Astrocyte (in vitro differentiated cells and primary cell): ENCODE data around the gene SPOCK2. TPM values are rescaled to one million over a fixed set of nuclear protein-coding genes. Genes with fewer than 3 reads are reported as not detected.

Experiments used
- DNase-seq: peaks from one replicate; pipeline ENCODE4 v3.0.0-alpha.2; 2010; ENCODE audit warnings: low read depth
- FAIRE-seq: peaks from 2 replicates; lab custom pipeline; 2011; peaks lifted over from hg19 to GRCh38; lab: Jason Lieb, UNC
- H2AFZ ChIP-seq: 2 replicates; pipeline ENCODE4 v1.6.0; 2012; ENCODE audit warnings: low read depth, low read length, inconsistent platforms
- H3K27ac ChIP-seq: 2 replicates; pipeline ENCODE4 v1.5.1; 2011; ENCODE audit warnings: low read depth, low read length, inconsistent platforms
- H3K27me3 ChIP-seq: 2 replicates; pipeline ENCODE4 v1.6.0; 2011; ENCODE audit warnings: low read length, inconsistent platforms; ENCODE audit not compliant: insufficient read depth
- H3K36me3 ChIP-seq: 2 replicates; pipeline ENCODE4 v1.5.1; 2011; ENCODE audit warnings: low read length, inconsistent platforms; ENCODE audit not compliant: insufficient read depth
- H3K4me1 ChIP-seq: 2 replicates; pipeline ENCODE4 v1.5.1; 2011; ENCODE audit warnings: low read length, inconsistent platforms; ENCODE audit not compliant: insufficient read depth
- H3K4me2 ChIP-seq: 2 replicates; pipeline ENCODE4 v1.6.0; 2012; ENCODE audit warnings: low read length, inconsistent platforms
- H3K4me3 ChIP-seq: 2 replicates; pipeline ENCODE4 v1.5.1; 2011; ENCODE audit warnings: low read depth, mild to moderate bottlenecking, low read length, inconsistent platforms; ENCODE audit not compliant: insufficient read depth
- H3K79me2 ChIP-seq: 2 replicates; pipeline ENCODE4 v1.6.0; 2012; ENCODE audit warnings: mild to moderate bottlenecking, low read length, inconsistent platforms; ENCODE audit not compliant: insufficient read depth
- H3K9ac ChIP-seq: 2 replicates; pipeline ENCODE4 v1.6.0; 2012; ENCODE audit warnings: mild to moderate bottlenecking, low read length, inconsistent platforms
- H3K9me3 ChIP-seq: 2 replicates; pipeline ENCODE4 v1.5.1; 2012; ENCODE audit warnings: low read depth, mild to moderate bottlenecking, low read length, inconsistent platforms; ENCODE audit not compliant: insufficient read depth
- H4K20me1 ChIP-seq: 2 replicates; pipeline ENCODE4 v1.6.0; 2012; ENCODE audit warnings: low read length, inconsistent platforms; ENCODE audit not compliant: insufficient read depth
- H3K27ac Mint-ChIP-seq: one replicate; pipeline ENCODE4 v1.8.0; 2021; ENCODE audit warnings: mild to moderate bottlenecking, mixed read lengths; ENCODE audit not compliant: unreplicated experiment
- H3K27me3 Mint-ChIP-seq: one replicate; pipeline ENCODE4 v1.8.0; 2021; ENCODE audit warnings: low read depth, mixed read lengths; ENCODE audit not compliant: unreplicated experiment
- H3K36me3 Mint-ChIP-seq: one replicate; pipeline ENCODE4 v1.8.0; 2021; ENCODE audit warnings: low read depth, mixed read lengths; ENCODE audit not compliant: unreplicated experiment
- H3K4me1 Mint-ChIP-seq: one replicate; pipeline ENCODE4 v1.8.0; 2021; ENCODE audit warnings: low read depth, mixed read lengths; ENCODE audit not compliant: unreplicated experiment
- H3K4me3 Mint-ChIP-seq: one replicate; pipeline ENCODE4 v1.8.0; 2021; ENCODE audit warnings: mild to moderate bottlenecking, moderate library complexity, mixed read lengths; ENCODE audit not compliant: unreplicated experiment
- H3K9me3 Mint-ChIP-seq: one replicate; pipeline ENCODE4 v1.8.0; 2021; ENCODE audit warnings: mild to moderate bottlenecking, mixed read lengths; ENCODE audit not compliant: unreplicated experiment
- EZH2 ChIP-seq: IDR thresholded peaks from 2 replicates; pipeline ENCODE4 v1.6.1; 2012; ENCODE audit warnings: mild to moderate bottlenecking, low read length, inconsistent platforms; ENCODE audit not compliant: insufficient read depth
- total RNA-seq: library from RNA; stranded (reverse); gene quantifications from 2 replicates; pipeline ENCODE4 v1.2.1, GENCODE V29; 2021
- TF ChIP-seq, protein P1 (sequence below): IDR thresholded peaks from 2 replicates; pipeline ENCODE4 v1.5.1; 2011; ENCODE audit warnings: low read depth, mild to moderate bottlenecking, inconsistent platforms, low read length, moderate library complexity; ENCODE audit not compliant: insufficient read depth

Gene SPOCK2
- total RNA-seq, 1 donor from 2014 or later, result 0.89 TPM

DNA sequence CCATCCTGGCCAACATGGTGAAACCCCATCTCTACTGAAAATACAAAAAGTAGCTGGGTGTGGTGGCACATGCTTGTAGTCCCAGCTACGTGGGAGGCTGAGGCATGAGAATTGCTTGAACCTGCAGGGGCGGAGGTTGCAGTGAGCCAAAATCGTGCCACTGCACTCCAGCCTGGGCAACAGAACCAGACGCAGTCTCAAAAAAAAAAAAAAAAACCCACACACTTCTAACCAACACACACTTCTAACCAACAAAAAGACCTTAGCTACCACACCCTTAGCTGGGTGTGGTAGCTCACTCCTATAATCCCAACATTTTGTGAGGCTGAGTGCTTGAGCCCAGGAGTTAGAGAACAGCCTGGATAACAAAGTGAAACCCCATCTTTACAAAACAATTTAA, 33.9 kb upstream of the SPOCK2 start:
- H3K36me3 ChIP-seq, result no peaks in the 10 kb centered on the region
- no peaks in the 10 kb centered on the region for H3K79me2 ChIP-seq
- Mint-ChIP-seq H3K4me1 (peaks cover 12% of the 10 kb centered on the region), H3K36me3 (peaks cover 7% of the 10 kb centered on the region), H3K4me3 (no peak overlapping the region), H3K9me3 (peaks cover 4% of the 10 kb centered on the region), H3K27me3 (no peaks in the 10 kb centered on the region), H3K27ac (no peak overlapping the region)
- DNase-seq, result no peak
- no peak for TF ChIP-seq EZH2
- TF ChIP-seq, protein P1, sequence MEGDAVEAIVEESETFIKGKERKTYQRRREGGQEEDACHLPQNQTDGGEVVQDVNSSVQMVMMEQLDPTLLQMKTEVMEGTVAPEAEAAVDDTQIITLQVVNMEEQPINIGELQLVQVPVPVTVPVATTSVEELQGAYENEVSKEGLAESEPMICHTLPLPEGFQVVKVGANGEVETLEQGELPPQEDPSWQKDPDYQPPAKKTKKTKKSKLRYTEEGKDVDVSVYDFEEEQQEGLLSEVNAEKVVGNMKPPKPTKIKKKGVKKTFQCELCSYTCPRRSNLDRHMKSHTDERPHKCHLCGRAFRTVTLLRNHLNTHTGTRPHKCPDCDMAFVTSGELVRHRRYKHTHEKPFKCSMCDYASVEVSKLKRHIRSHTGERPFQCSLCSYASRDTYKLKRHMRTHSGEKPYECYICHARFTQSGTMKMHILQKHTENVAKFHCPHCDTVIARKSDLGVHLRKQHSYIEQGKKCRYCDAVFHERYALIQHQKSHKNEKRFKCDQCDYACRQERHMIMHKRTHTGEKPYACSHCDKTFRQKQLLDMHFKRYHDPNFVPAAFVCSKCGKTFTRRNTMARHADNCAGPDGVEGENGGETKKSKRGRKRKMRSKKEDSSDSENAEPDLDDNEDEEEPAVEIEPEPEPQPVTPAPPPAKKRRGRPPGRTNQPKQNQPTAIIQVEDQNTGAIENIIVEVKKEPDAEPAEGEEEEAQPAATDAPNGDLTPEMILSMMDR, result no peak
- H3K27ac ChIP-seq, result no peak overlapping the region
- no peaks in the 10 kb centered on the region for H4K20me1 ChIP-seq
- H3K9me3 ChIP-seq, result no peaks in the 10 kb centered on the region
- no peak overlapping the region for H3K4me3 ChIP-seq
- no peak overlapping the region for H3K9ac ChIP-seq
- no peak overlapping the region for H3K4me2 ChIP-seq
- H2AFZ ChIP-seq, result no peak overlapping the region
- peaks cover 7% of the 10 kb centered on the region for H3K4me1 ChIP-seq
- FAIRE-seq, result no peak
- no peaks in the 10 kb centered on the region for H3K27me3 ChIP-seq

GRCh38 chr10:72121389-72121788, 33.0 kb upstream of the SPOCK2 start:
- no peaks in the 10 kb centered on the region for H3K9me3 ChIP-seq
- Mint-ChIP-seq H3K4me3 (no peak overlapping the region), H3K36me3 (peaks cover 9% of the 10 kb centered on the region), H3K9me3 (peaks cover 4% of the 10 kb centered on the region), H3K27me3 (no peaks in the 10 kb centered on the region), H3K27ac (no peak overlapping the region), H3K4me1 (peaks cover 10% of the 10 kb centered on the region)
- no peak overlapping the region for H2AFZ ChIP-seq
- H3K4me2 ChIP-seq, result no peak overlapping the region
- H3K4me3 ChIP-seq, result no peak overlapping the region
- FAIRE-seq (no peak), DNase-seq (no peak)
- H3K4me1 ChIP-seq, result peaks cover 7% of the 10 kb centered on the region
- no peak overlapping the region for H3K9ac ChIP-seq
- H3K27ac ChIP-seq, result no peak overlapping the region
- no peak for TF ChIP-seq EZH2
- TF ChIP-seq, protein P1, result no peak
- no peaks in the 10 kb centered on the region for H4K20me1 ChIP-seq
- no peaks in the 10 kb centered on the region for H3K27me3 ChIP-seq
- no peaks in the 10 kb centered on the region for H3K36me3 ChIP-seq
- no peaks in the 10 kb centered on the region for H3K79me2 ChIP-seq

- Histone ChIP-seq H3K27me3 (no peaks in the 10 kb centered on the region), H2AFZ (no peak overlapping the region), H3K27ac (no peak overlapping the region), H3K36me3 (no peaks in the 10 kb centered on the region), H3K9me3 (no peaks in the 10 kb centered on the region), H3K79me2 (no peaks in the 10 kb centered on the region), H3K4me2 (no peak overlapping the region), H3K9ac (no peak overlapping the region), H3K4me3 (no peak overlapping the region), H3K4me1 (no peaks in the 10 kb centered on the region), H4K20me1 (no peaks in the 10 kb centered on the region)
- TF ChIP-seq, protein P1, result no peak
- no peak for TF ChIP-seq EZH2
- Mint-ChIP-seq H3K4me1 (no peaks in the 10 kb centered on the region), H3K4me3 (no peak overlapping the region), H3K27me3 (no peaks in the 10 kb centered on the region), H3K27ac (no peak overlapping the region), H3K9me3 (peaks cover 4% of the 10 kb centered on the region), H3K36me3 (peaks cover 20% of the 10 kb centered on the region)
- FAIRE-seq, result no peak
- DNase-seq, result no peak
These were observed 28.0 kb upstream of the SPOCK2 start for GRCh38 chr10:72116372-72116771.
